LNCAP (cell line): ENCODE results near the gene NAT9.

ENCODE experiments used
- TF ChIP-seq, protein P1 (sequence below): fragments of 450-650 bp; IDR thresholded peaks from 2 replicates; pipeline ENCODE4 v1.5.1; 2017; ENCODE audit warnings: mild to moderate bottlenecking

Gene NAT9

DNA sequence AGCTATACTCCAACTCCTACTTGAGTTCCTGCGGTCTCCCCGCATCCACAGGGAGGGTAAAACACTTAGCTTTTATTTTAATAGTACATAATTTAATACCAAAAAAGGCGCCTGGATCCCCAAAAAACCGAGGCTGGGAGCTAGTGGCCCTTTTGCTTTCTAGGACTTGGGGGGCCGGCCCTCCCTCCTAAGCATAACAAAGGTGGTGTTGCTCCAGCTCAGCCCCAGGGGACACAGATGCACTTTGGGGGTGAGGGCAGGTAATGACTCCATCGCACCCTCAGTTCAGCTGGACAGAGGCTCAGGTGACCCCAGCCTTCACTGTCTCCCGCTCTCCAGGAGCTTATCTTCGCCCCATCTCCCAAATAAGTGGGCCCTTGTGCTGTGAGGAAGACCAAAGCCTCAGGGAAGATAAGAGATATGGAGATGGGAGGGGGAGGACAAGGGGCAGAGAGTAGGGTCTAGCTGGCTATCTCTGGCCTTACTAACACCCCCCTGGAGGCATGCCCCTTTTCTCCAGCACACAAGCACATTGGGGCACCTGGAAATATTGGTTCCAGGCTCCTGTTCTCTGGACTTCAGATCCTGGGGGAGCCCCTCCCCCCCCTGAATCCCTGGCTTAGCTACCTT lies 30.5 kb downstream of the NAT9 start:
- TF ChIP-seq, protein P1, sequence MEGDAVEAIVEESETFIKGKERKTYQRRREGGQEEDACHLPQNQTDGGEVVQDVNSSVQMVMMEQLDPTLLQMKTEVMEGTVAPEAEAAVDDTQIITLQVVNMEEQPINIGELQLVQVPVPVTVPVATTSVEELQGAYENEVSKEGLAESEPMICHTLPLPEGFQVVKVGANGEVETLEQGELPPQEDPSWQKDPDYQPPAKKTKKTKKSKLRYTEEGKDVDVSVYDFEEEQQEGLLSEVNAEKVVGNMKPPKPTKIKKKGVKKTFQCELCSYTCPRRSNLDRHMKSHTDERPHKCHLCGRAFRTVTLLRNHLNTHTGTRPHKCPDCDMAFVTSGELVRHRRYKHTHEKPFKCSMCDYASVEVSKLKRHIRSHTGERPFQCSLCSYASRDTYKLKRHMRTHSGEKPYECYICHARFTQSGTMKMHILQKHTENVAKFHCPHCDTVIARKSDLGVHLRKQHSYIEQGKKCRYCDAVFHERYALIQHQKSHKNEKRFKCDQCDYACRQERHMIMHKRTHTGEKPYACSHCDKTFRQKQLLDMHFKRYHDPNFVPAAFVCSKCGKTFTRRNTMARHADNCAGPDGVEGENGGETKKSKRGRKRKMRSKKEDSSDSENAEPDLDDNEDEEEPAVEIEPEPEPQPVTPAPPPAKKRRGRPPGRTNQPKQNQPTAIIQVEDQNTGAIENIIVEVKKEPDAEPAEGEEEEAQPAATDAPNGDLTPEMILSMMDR: no peak

DNA sequence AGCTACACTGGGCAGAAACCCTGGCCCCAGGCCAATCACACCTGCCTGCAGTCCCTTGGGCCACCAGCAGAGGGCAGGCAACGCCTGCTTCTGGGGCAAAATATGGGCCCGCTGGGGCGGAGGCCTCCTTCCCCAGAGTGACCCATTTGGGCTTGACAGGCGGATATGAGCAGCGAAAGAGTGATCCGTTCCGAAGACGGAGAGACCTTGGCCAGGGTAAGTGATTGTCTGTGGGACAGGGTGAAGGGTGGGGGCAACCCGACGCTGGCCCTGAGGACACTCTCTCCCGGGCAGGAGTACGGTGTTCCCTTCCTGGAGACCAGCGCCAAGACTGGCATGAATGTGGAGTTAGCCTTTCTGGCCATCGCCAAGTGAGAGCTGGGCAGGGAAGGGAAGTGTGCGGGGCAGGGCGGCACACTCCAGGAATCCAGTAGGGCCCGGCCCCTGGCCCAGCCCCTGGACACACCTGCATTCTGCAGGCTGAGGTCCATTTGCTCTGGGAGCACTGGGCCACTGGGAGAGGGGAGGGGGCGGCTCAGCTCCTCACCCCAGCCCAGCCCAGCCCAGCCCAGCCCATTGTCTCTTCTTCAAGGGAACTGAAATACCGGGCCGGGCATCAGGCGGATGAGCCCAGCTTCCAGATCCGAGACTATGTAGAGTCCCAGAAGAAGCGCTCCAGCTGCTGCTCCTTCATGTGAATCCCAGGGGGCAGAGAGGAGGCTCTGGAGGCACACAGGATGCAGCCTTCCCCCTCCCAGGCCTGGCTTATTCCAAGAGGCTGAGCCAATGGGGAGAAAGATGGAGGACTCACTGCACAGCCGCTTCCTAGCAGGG lies 31.2 kb downstream of the NAT9 start:
- TF ChIP-seq, protein P1: peak; percentile 98

DNA sequence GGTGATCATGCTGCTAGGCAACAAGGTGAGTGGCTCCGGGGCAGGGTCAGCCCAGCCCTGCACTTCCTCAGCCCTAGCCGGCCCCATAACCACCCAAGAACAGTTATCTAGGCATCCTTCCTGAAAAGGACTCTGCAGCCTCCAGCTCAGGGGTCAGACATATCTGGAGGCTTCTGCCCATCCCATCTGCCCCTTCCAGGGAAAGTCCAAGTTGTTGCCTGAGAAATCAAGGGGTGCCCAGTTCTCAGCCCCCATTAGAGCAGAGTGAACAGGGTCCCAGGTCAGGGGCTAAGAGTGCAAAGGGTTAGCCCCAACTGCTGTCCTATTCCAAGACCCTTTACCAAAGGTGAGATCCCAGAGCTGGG lies 31.8 kb downstream of the NAT9 start:
- TF ChIP-seq, protein P1: no peak

DNA sequence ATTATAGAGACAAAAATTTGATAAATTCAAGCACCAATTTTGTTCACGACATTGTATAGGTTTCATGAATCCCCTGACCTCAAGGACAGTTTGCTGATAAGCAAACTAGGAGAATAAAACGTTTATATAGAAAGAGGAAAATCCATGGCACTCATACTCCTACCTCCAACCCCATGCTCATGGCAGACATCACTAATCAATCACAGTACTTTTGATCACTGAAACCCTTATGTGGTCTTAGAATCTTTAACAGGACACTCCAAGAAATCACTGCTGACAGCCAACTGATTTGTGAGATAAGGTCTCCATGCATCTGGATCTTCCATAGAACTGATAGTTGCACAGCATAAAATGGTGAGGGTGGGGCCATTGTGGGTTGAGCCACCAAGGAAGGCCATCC lies 32.4 kb downstream of the NAT9 start:
- TF ChIP-seq, protein P1: no peak

DNA sequence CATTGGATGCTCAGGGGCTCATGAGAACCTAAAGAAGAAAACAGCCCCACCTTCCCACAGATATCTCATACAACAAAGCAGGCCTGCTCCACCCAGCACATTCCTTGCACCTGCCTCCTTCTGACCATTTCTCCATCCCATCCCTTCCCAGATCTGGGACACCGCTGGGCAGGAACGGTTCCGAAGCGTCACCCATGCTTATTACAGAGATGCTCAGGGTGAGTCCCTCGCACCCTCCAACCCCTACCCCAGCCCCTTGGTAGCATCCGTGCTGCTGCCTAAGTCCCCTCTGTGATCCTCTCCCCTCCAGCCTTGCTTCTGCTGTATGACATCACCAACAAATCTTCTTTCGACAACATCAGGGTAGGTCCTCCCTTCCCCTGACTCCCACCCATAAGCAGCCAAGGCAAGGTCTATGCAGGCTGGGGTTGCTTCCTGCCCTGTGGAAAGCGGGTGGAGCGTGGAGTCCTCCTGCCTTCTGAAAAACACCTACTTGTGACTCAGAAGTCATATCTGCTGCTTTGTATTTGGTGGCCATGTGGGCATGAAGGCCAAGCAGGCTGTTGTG lies 33.1 kb downstream of the NAT9 start:
- TF ChIP-seq, protein P1: no peak

DNA sequence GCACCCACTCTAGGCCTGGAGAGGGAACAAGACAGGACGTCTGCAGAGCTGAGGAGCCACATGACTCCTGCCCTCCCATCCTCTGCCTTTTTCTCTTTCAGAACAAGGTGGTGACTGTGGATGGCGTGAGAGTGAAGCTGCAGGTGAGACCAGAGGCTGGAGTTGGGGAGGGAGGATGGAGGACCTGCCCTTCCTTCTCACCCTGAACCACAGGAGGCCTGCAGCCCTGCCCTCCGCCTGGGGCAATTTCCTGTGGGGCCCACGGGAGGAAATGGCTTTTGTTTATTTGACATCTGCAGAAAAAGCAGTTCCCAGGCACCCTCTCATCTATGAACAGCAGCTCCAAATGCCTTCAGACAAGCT lies 34.0 kb downstream of the NAT9 start:
- TF ChIP-seq, protein P1: no peak

DNA sequence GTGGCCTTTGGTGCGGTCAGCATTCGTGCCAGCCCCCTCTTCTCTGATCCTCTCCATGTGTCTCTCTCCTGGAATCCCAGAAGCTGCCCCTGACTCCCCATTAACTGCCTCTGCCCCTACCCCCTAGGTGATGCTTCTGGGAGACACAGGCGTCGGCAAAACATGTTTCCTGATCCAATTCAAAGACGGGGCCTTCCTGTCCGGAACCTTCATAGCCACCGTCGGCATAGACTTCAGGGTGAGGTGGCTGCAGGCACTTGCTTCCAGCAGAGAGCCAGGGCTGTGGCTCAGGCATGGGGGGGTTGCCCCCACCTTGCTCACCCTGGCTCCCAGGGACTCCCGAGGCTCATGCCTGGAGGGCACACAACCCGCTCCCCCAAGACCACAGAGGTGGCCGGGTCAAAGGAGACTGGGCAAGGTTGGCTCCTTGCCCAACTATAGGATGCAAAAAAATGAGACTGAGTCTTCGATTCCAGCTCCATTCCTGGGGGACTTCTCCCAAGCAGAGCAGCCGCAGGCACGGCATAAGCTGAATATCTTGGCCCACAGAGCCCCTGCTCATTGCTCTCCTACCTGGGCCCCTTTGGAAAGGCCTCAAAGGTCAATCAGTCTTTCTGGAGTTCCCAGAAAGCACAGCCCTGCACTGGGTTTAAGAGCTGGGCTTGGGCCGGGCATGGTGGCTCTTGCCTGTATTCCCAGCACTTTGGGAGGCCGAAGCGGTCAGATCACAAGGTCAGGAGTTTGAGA lies 35.3 kb downstream of the NAT9 start:
- TF ChIP-seq, protein P1: no peak
